Glutamatergic neuron (in vitro differentiated cells): ENCODE measurements around the gene STRA8. TPM values are rescaled to one million over a fixed set of nuclear protein-coding genes. Genes with fewer than 3 reads are reported as not detected.

Experiments used
- DNase-seq: peaks from one replicate; pipeline ENCODE4 v3.0.0; 2022
- H3K27ac Mint-ChIP-seq: one replicate; pipeline ENCODE4 v1.8.0; 2020; ENCODE audit warnings: mild to moderate bottlenecking, mixed read lengths, inconsistent platforms; ENCODE audit not compliant: unreplicated experiment
- H3K27me3 Mint-ChIP-seq: one replicate; pipeline ENCODE4 v1.8.0; 2020; ENCODE audit warnings: mild to moderate bottlenecking, moderate library complexity, mixed read lengths, inconsistent platforms; ENCODE audit not compliant: unreplicated experiment
- H3K36me3 Mint-ChIP-seq: one replicate; pipeline ENCODE4 v1.8.0; 2020; ENCODE audit warnings: mild to moderate bottlenecking, mixed read lengths, inconsistent platforms; ENCODE audit not compliant: unreplicated experiment
- H3K4me1 Mint-ChIP-seq: one replicate; pipeline ENCODE4 v1.8.0; 2020; ENCODE audit warnings: mild to moderate bottlenecking, low read depth, mixed read lengths, inconsistent platforms; ENCODE audit not compliant: unreplicated experiment
- H3K4me3 Mint-ChIP-seq: one replicate; pipeline ENCODE4 v1.8.0; 2020; ENCODE audit warnings: mild to moderate bottlenecking, mixed read lengths, inconsistent platforms; ENCODE audit not compliant: unreplicated experiment
- H3K9me3 Mint-ChIP-seq: one replicate; pipeline ENCODE4 v1.8.0; 2020; ENCODE audit warnings: mild to moderate bottlenecking, moderate library complexity, mixed read lengths, inconsistent platforms; ENCODE audit not compliant: unreplicated experiment
- CTCF ChIP-seq: fragments of 200-600 bp; sonication (generic); IDR thresholded peaks from one replicate; pipeline ENCODE4 v1.5.0; 2021; ENCODE audit not compliant: partially characterized antibody, unreplicated experiment
- total RNA-seq: library from RNA; stranded (reverse); fragmentation: NEBNext Ultra II Directional; extraction: Animal tissue kit (Norgen Biotek cat#: 25700); gene quantifications from one replicate; pipeline ENCODE4 v1.2.1, GENCODE V29; 2021; ENCODE audit not compliant: unreplicated experiment

The STRA8 gene
- total RNA-seq, 1 donor from 2014 or later = not detected

- H3K36me3 Mint-ChIP-seq = no peaks in the 10 kb centered on the region
- no peak overlapping the region for H3K27ac Mint-ChIP-seq
Measured at GRCh38 chr7:135204341-135204749, 29.3 kb upstream of the STRA8 start.

GRCh38 chr7:135204876-135205275 is 28.8 kb upstream of the STRA8 start:
- no peaks in the 10 kb centered on the region for H3K27me3 Mint-ChIP-seq
- DNase-seq = no peak
- no peak for TF ChIP-seq CTCF
- no peaks in the 10 kb centered on the region for H3K9me3 Mint-ChIP-seq
- no peaks in the 10 kb centered on the region for H3K36me3 Mint-ChIP-seq
- H3K4me1 Mint-ChIP-seq = peaks cover 10% of the 10 kb centered on the region
- no peak overlapping the region for H3K27ac Mint-ChIP-seq
- H3K4me3 Mint-ChIP-seq = no peak overlapping the region

More at GRCh38 chr7:135204341-135204749, 29.3 kb upstream of the STRA8 start:
- peaks cover 10% of the 10 kb centered on the region for H3K4me1 Mint-ChIP-seq
- no peak overlapping the region for H3K4me3 Mint-ChIP-seq
- no peak for DNase-seq
- H3K27me3 Mint-ChIP-seq = no peaks in the 10 kb centered on the region
- TF ChIP-seq CTCF = no peak
- no peaks in the 10 kb centered on the region for H3K9me3 Mint-ChIP-seq

GRCh38 chr7:135205850-135206249 is 27.8 kb upstream of the STRA8 start:
- H3K27ac Mint-ChIP-seq = no peak overlapping the region
- no peak for DNase-seq
- no peaks in the 10 kb centered on the region for H3K36me3 Mint-ChIP-seq
- H3K9me3 Mint-ChIP-seq = no peaks in the 10 kb centered on the region
- H3K4me3 Mint-ChIP-seq = no peak overlapping the region
- H3K27me3 Mint-ChIP-seq = no peaks in the 10 kb centered on the region
- peaks cover 10% of the 10 kb centered on the region for H3K4me1 Mint-ChIP-seq
- no peak for TF ChIP-seq CTCF

GRCh38 chr7:135206941-135207391 is 26.7 kb upstream of the STRA8 start:
- H3K27ac Mint-ChIP-seq = no peak overlapping the region
- H3K27me3 Mint-ChIP-seq = no peaks in the 10 kb centered on the region
- TF ChIP-seq CTCF = no peak
- H3K36me3 Mint-ChIP-seq = no peaks in the 10 kb centered on the region
- peaks cover 10% of the 10 kb centered on the region for H3K4me1 Mint-ChIP-seq
- H3K4me3 Mint-ChIP-seq = no peak overlapping the region
- no peaks in the 10 kb centered on the region for H3K9me3 Mint-ChIP-seq
- DNase-seq = no peak

- DNase-seq = no peak
- H3K36me3 Mint-ChIP-seq = no peaks in the 10 kb centered on the region
- H3K4me3 Mint-ChIP-seq = peak overlapping the region; percentile 28
- no peaks in the 10 kb centered on the region for H3K9me3 Mint-ChIP-seq
- no peak overlapping the region for H3K27ac Mint-ChIP-seq
- no peaks in the 10 kb centered on the region for H3K27me3 Mint-ChIP-seq
- no peak for TF ChIP-seq CTCF
- H3K4me1 Mint-ChIP-seq = peaks cover 10% of the 10 kb centered on the region
Measured at GRCh38 chr7:135207406-135208101, 26.1 kb upstream of the STRA8 start.
